Lower leg skin (tissue), 3 donors: Measurements from ENCODE around the gene TMC8.

ENCODE experiments used
- CTCF ChIP-seq, 3 donors: fragments of 450-650 bp; IDR thresholded peaks; one replicate each; pipeline ENCODE4 v1.5.1; 2016; ENCODE audit warnings: antibody characterized with exemption in 3 of 3, mild to moderate bottlenecking in 3 of 3, moderate library complexity in 2 of 3
- POLR2A ChIP-seq, 2 donors: fragments of 450-650 bp; IDR thresholded peaks; one replicate each; pipeline ENCODE4 v1.6.1; 2016 to 2017; ENCODE audit warnings: antibody characterized with exemption in 2 of 2, mild to moderate bottlenecking in 1 of 2, moderate library complexity in 1 of 2

- TF ChIP-seq CTCF (IDR thresholded peaks at IDR 0.05) (no peak), POLR2A (IDR thresholded peaks at IDR 0.05) (no peak)
Observed at GRCh38 chr17:78163881-78164747, 33.5 kb downstream of the TMC8 start.
